ENCODE measurements around the gene UVRAG.

Gene UVRAG

GRCh38 chr11:76102802-76103201, 287.8 kb downstream of the UVRAG start:
- H3K36me3 ChIP-seq (ENCODE audit: control insufficient read depth in 1 of 2, insufficient read depth in 2 of 2, low read depth in 1 of 2, low read length in 2 of 2): no peaks in the 10 kb centered on the region
- H3K4me3 ChIP-seq (ENCODE audit: insufficient read depth in 1 of 2, low read depth in 1 of 2, low read length in 2 of 2): no peak overlapping the region
- H2BK12ac ChIP-seq (ENCODE audit: low read length in 2 of 2): no peak overlapping the region
- WGBS: 46% methylated on average over 1 of the region's 1 CpG
- H3K23ac ChIP-seq (ENCODE audit: low read length in 2 of 2): no peak overlapping the region
- H3K18ac ChIP-seq (ENCODE audit: low read depth in 1 of 2, low read length in 2 of 2): no peak overlapping the region
- no peaks in the 10 kb centered on the region for H3K9me3 ChIP-seq (ENCODE audit: control insufficient read depth, low read length)
- H3K4me2 ChIP-seq (ENCODE audit: low read length, poor library complexity, severe bottlenecking): no peak overlapping the region
- no peak overlapping the region for H3K9ac ChIP-seq (ENCODE audit: low read length)
- no peak overlapping the region for H2BK15ac ChIP-seq (ENCODE audit: low read depth, poor library complexity, severe bottlenecking)
- no peak overlapping the region for H2AK5ac ChIP-seq (ENCODE audit: low read length, severe bottlenecking)
- no peak overlapping the region for H2BK120ac ChIP-seq (ENCODE audit: low read depth, low read length)
- no peak overlapping the region for H4K91ac ChIP-seq (ENCODE audit: low read length)
- peak; percentile 11 for DNase-seq
- peaks cover 3% of the 10 kb centered on the region for H3K79me1 ChIP-seq (replicated peaks; ENCODE audit: low read length, poor library complexity, severe bottlenecking)
- no peaks in the 10 kb centered on the region for H3K27me3 ChIP-seq (ENCODE audit: control insufficient read depth in 1 of 2, insufficient read depth in 1 of 2, low read length in 2 of 2)
- no peak overlapping the region for H3K27ac ChIP-seq (ENCODE audit: low read length, poor library complexity, severe bottlenecking)
- no peak overlapping the region for H2AFZ ChIP-seq (ENCODE audit: low read depth, low read length)
- no peak overlapping the region for H3K4ac ChIP-seq (ENCODE audit: low read depth in 1 of 2, low read length in 2 of 2)
- no peak overlapping the region for H2BK5ac ChIP-seq (ENCODE audit: low read depth, low read length, poor library complexity, severe bottlenecking)
- H4K8ac ChIP-seq (ENCODE audit: low read length): no peak overlapping the region
- H3K14ac ChIP-seq (ENCODE audit: low read length in 2 of 2): no peak overlapping the region
- H3K4me1 ChIP-seq (ENCODE audit: control insufficient read depth, insufficient read depth, low read depth, low read length): no peaks in the 10 kb centered on the region

GRCh38 chr11:76103460-76103859, 288.4 kb downstream of the UVRAG start:
- H3K4me1 ChIP-seq (ENCODE audit: control insufficient read depth, insufficient read depth, low read depth, low read length): no peaks in the 10 kb centered on the region
- no peaks in the 10 kb centered on the region for H3K27me3 ChIP-seq (ENCODE audit: control insufficient read depth in 1 of 2, insufficient read depth in 1 of 2, low read length in 2 of 2)
- H2BK12ac ChIP-seq (ENCODE audit: low read length in 2 of 2): no peak overlapping the region
- H4K8ac ChIP-seq (ENCODE audit: low read length): no peak overlapping the region
- H3K27ac ChIP-seq (ENCODE audit: low read length, poor library complexity, severe bottlenecking): no peak overlapping the region
- H3K18ac ChIP-seq (ENCODE audit: low read depth in 1 of 2, low read length in 2 of 2): no peak overlapping the region
- no peak overlapping the region for H3K4ac ChIP-seq (ENCODE audit: low read depth in 1 of 2, low read length in 2 of 2)
- H2AK5ac ChIP-seq (ENCODE audit: low read length, severe bottlenecking): no peak overlapping the region
- no peak overlapping the region for H2BK15ac ChIP-seq (ENCODE audit: low read depth, poor library complexity, severe bottlenecking)
- peaks cover 3% of the 10 kb centered on the region for H3K79me1 ChIP-seq (replicated peaks; ENCODE audit: low read length, poor library complexity, severe bottlenecking)
- no peaks in the 10 kb centered on the region for H3K36me3 ChIP-seq (ENCODE audit: control insufficient read depth in 1 of 2, insufficient read depth in 2 of 2, low read depth in 1 of 2, low read length in 2 of 2)
- H2AFZ ChIP-seq (ENCODE audit: low read depth, low read length): no peak overlapping the region
- peak; percentile 16 for DNase-seq
- no peak overlapping the region for H3K9ac ChIP-seq (ENCODE audit: low read length)
- WGBS: no CpG with 5 or more reads among the region's 1 CpG
- no peak overlapping the region for H3K14ac ChIP-seq (ENCODE audit: low read length in 2 of 2)
- no peak overlapping the region for H2BK120ac ChIP-seq (ENCODE audit: low read depth, low read length)
- H3K9me3 ChIP-seq (ENCODE audit: control insufficient read depth, low read length): no peaks in the 10 kb centered on the region
- H3K23ac ChIP-seq (ENCODE audit: low read length in 2 of 2): no peak overlapping the region
- no peak overlapping the region for H3K4me3 ChIP-seq (ENCODE audit: insufficient read depth in 1 of 2, low read depth in 1 of 2, low read length in 2 of 2)
- no peak overlapping the region for H3K4me2 ChIP-seq (ENCODE audit: low read length, poor library complexity, severe bottlenecking)
- no peak overlapping the region for H4K91ac ChIP-seq (ENCODE audit: low read length)
- no peak overlapping the region for H2BK5ac ChIP-seq (ENCODE audit: low read depth, low read length, poor library complexity, severe bottlenecking)

GRCh38 chr11:76104285-76104684, 289.3 kb downstream of the UVRAG start:
- Histone ChIP-seq H3K9ac (ENCODE audit: low read length) (no peak overlapping the region), H4K91ac (ENCODE audit: low read length) (no peak overlapping the region), H3K4ac (ENCODE audit: low read depth in 1 of 2, low read length in 2 of 2) (no peak overlapping the region), H2BK15ac (ENCODE audit: low read depth, poor library complexity, severe bottlenecking) (no peak overlapping the region), H2AFZ (ENCODE audit: low read depth, low read length) (no peak overlapping the region), H3K36me3 (ENCODE audit: control insufficient read depth in 1 of 2, insufficient read depth in 2 of 2, low read depth in 1 of 2, low read length in 2 of 2) (no peaks in the 10 kb centered on the region), H2BK120ac (ENCODE audit: low read depth, low read length) (no peak overlapping the region), H3K4me3 (ENCODE audit: insufficient read depth in 1 of 2, low read depth in 1 of 2, low read length in 2 of 2) (no peak overlapping the region), H2AK5ac (ENCODE audit: low read length, severe bottlenecking) (no peak overlapping the region), H3K4me2 (ENCODE audit: low read length, poor library complexity, severe bottlenecking) (no peak overlapping the region), H2BK5ac (ENCODE audit: low read depth, low read length, poor library complexity, severe bottlenecking) (no peak overlapping the region), H3K27me3 (ENCODE audit: control insufficient read depth in 1 of 2, insufficient read depth in 1 of 2, low read length in 2 of 2) (no peaks in the 10 kb centered on the region), H2BK12ac (ENCODE audit: low read length in 2 of 2) (no peak overlapping the region), H3K14ac (ENCODE audit: low read length in 2 of 2) (no peak overlapping the region), H3K27ac (ENCODE audit: low read length, poor library complexity, severe bottlenecking) (no peak overlapping the region), H3K9me3 (ENCODE audit: control insufficient read depth, low read length) (no peaks in the 10 kb centered on the region), H3K4me1 (ENCODE audit: control insufficient read depth, insufficient read depth, low read depth, low read length) (no peaks in the 10 kb centered on the region), H3K18ac (ENCODE audit: low read depth in 1 of 2, low read length in 2 of 2) (no peak overlapping the region), H3K23ac (ENCODE audit: low read length in 2 of 2) (no peak overlapping the region), H4K8ac (ENCODE audit: low read length) (no peak overlapping the region), H3K79me1 (replicated peaks; ENCODE audit: low read length, poor library complexity, severe bottlenecking) (peaks cover 3% of the 10 kb centered on the region)
- DNase-seq: no peak
- 100% methylated on average over 2 of the region's 7 CpGs for WGBS

GRCh38 chr11:76105637-76106036, 290.6 kb downstream of the UVRAG start:
- no peak overlapping the region for H4K8ac ChIP-seq (ENCODE audit: low read length)
- DNase-seq: no peak
- H3K23ac ChIP-seq (ENCODE audit: low read length in 2 of 2): no peak overlapping the region
- H2AK5ac ChIP-seq (ENCODE audit: low read length, severe bottlenecking): no peak overlapping the region
- H3K18ac ChIP-seq (ENCODE audit: low read depth in 1 of 2, low read length in 2 of 2): no peak overlapping the region
- H3K9ac ChIP-seq (ENCODE audit: low read length): no peak overlapping the region
- no peak overlapping the region for H2AFZ ChIP-seq (ENCODE audit: low read depth, low read length)
- H3K79me1 ChIP-seq (replicated peaks; ENCODE audit: low read length, poor library complexity, severe bottlenecking): peaks cover 3% of the 10 kb centered on the region
- H3K9me3 ChIP-seq (ENCODE audit: control insufficient read depth, low read length): no peaks in the 10 kb centered on the region
- no peaks in the 10 kb centered on the region for H3K27me3 ChIP-seq (ENCODE audit: control insufficient read depth in 1 of 2, insufficient read depth in 1 of 2, low read length in 2 of 2)
- H4K91ac ChIP-seq (ENCODE audit: low read length): no peak overlapping the region
- H3K4me2 ChIP-seq (ENCODE audit: low read length, poor library complexity, severe bottlenecking): no peak overlapping the region
- no peak overlapping the region for H3K27ac ChIP-seq (ENCODE audit: low read length, poor library complexity, severe bottlenecking)
- 100% methylated on average over 1 of the region's 1 CpG for WGBS
- no peak overlapping the region for H3K4ac ChIP-seq (ENCODE audit: low read depth in 1 of 2, low read length in 2 of 2)
- no peaks in the 10 kb centered on the region for H3K36me3 ChIP-seq (ENCODE audit: control insufficient read depth in 1 of 2, insufficient read depth in 2 of 2, low read depth in 1 of 2, low read length in 2 of 2)
- no peak overlapping the region for H2BK12ac ChIP-seq (ENCODE audit: low read length in 2 of 2)
- no peak overlapping the region for H2BK5ac ChIP-seq (ENCODE audit: low read depth, low read length, poor library complexity, severe bottlenecking)
- H3K4me1 ChIP-seq (ENCODE audit: control insufficient read depth, insufficient read depth, low read depth, low read length): no peaks in the 10 kb centered on the region
- H2BK120ac ChIP-seq (ENCODE audit: low read depth, low read length): no peak overlapping the region
- no peak overlapping the region for H3K14ac ChIP-seq (ENCODE audit: low read length in 2 of 2)
- H3K4me3 ChIP-seq (ENCODE audit: insufficient read depth in 1 of 2, low read depth in 1 of 2, low read length in 2 of 2): no peak overlapping the region
- H2BK15ac ChIP-seq (ENCODE audit: low read depth, poor library complexity, severe bottlenecking): no peak overlapping the region

Data from mesenchymal stem cell (in vitro differentiated cells and primary cell).